Transverse colon (tissue), 4 donors: ENCODE measurements around the gene PLEKHA7.

ENCODE experiments used
- EP300 ChIP-seq: sonication (generic); formaldehyde crosslinking; IDR thresholded peaks from one replicate; pipeline ENCODE4 v1.6.1; 2017; ENCODE audit warnings: antibody characterized with exemption, low read depth
- POLR2A ChIP-seq: fragments of 450-650 bp; IDR thresholded peaks from one replicate; pipeline ENCODE4 v1.6.1; 2016; ENCODE audit warnings: antibody characterized with exemption, mild to moderate bottlenecking, moderate library complexity
- POLR2AphosphoS5 ChIP-seq, 3 donors: sonication (generic); formaldehyde crosslinking; IDR thresholded peaks; one replicate each; pipeline ENCODE4 v1.6.1; 2016; ENCODE audit warnings: antibody characterized with exemption in 3 of 3
- TF ChIP-seq, protein P1 (sequence below), 5 experiments: fragments of 200-600 bp in 3 of 5; fragments of 450-650 bp in 2 of 5; sonication (generic) in 3 of 5; IDR thresholded peaks; 1 replicate in 2 of 5; 2 replicates in 3 of 5; pipeline ENCODE4 v1.5.1; 2016 to 2017; ENCODE audit warnings: antibody characterized with exemption in 5 of 5, inconsistent platforms in 3 of 5, mild to moderate bottlenecking in 2 of 5, moderate library complexity in 1 of 5

DNA sequence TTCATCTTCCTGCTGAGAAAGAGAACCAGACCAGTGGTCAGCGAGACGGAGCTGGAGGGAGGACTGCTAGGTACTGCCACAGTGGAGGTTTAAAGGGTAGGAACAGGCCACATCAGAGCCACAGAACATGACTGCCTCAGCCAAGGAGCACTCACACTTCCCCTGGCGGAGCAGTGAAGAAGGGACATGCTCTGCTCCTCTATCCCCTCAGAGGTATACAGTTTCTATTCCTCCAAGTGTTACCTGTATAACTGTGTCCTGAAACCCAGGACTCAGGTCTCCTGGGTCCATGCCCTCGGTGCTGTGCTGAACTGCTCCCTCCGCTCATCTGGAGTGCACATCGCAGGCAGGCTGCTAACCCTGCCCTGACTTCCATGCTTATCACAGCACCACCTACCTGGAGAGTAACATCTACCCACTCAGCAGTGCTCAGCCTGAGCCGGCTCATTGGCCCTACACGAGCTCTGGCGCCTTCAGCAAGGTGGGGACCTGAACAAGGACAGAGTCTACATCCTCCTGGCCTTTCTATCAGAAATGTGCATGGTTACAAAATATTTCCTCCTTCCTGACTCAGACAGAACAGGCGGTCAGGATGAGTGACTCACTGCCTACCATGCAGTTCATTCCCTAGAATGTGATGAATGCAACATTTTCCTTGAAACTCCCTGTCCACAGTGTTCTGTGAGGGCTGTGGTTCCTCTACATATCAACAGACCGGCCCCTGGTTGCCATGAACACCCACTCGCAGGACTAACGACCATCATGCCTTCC is 222.8 kb downstream of the PLEKHA7 start:
- TF ChIP-seq, protein P1, sequence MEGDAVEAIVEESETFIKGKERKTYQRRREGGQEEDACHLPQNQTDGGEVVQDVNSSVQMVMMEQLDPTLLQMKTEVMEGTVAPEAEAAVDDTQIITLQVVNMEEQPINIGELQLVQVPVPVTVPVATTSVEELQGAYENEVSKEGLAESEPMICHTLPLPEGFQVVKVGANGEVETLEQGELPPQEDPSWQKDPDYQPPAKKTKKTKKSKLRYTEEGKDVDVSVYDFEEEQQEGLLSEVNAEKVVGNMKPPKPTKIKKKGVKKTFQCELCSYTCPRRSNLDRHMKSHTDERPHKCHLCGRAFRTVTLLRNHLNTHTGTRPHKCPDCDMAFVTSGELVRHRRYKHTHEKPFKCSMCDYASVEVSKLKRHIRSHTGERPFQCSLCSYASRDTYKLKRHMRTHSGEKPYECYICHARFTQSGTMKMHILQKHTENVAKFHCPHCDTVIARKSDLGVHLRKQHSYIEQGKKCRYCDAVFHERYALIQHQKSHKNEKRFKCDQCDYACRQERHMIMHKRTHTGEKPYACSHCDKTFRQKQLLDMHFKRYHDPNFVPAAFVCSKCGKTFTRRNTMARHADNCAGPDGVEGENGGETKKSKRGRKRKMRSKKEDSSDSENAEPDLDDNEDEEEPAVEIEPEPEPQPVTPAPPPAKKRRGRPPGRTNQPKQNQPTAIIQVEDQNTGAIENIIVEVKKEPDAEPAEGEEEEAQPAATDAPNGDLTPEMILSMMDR (IDR thresholded peaks at IDR 0.05), result no peak
- TF ChIP-seq POLR2A (no peak), EP300 (no peak), POLR2AphosphoS5 (IDR thresholded peaks at IDR 0.05) (peak; percentile 35 to 56 (median 39))
